GM12801 (cell line): ENCODE results near the gene MAPK6.

Experiments
- CTCF ChIP-seq: IDR thresholded peaks from one replicate; pipeline ENCODE4 v1.5.1; 2011; ENCODE audit warnings: control low read depth; ENCODE audit not compliant: insufficient read length; ENCODE audit errors: extremely low read depth

The MAPK6 gene

GRCh38 chr15:52005748-52006701 lies 13.0 kb upstream of the MAPK6 start:
- TF ChIP-seq CTCF: no peak

GRCh38 chr15:52006702-52007340 lies 12.2 kb upstream of the MAPK6 start:
- TF ChIP-seq CTCF: no peak

- no peak for TF ChIP-seq CTCF
These were observed 10.7 kb upstream of the MAPK6 start for GRCh38 chr15:52008359-52008697.

- TF ChIP-seq CTCF: no peak
These were observed 10.2 kb upstream of the MAPK6 start for GRCh38 chr15:52008698-52009434.

GRCh38 chr15:52010633-52011595 lies 8.1 kb upstream of the MAPK6 start:
- no peak for TF ChIP-seq CTCF

GRCh38 chr15:52011711-52012144 lies 7.3 kb upstream of the MAPK6 start:
- no peak for TF ChIP-seq CTCF
